ENCODE measurements around the gene TTBK2. TPM values are rescaled to one million over a fixed set of nuclear protein-coding genes. Genes with fewer than 3 reads are reported as not detected.

Gene TTBK2
- total RNA-seq, 1 experiment from 2014 or later = 18.6 TPM

GRCh38 chr15:42736178-42736792 is 184.3 kb downstream of the TTBK2 start:
- Mint-ChIP-seq H3K27me3 (ENCODE audit: low read depth) (no peaks in the 10 kb centered on the region), H3K4me1 (peaks cover 3% of the 10 kb centered on the region; the same call in 1 of the 2 replicates), H3K4me3 (peak overlapping the region; percentile 72), H3K9me3 (no peaks in the 10 kb centered on the region), H3K27ac (no peak overlapping the region), H3K36me3 (peaks cover 22% of the 10 kb centered on the region)
- POLR2A ChIA-PET = interaction anchor here (0.5 kb wide), 1 partner anchor 177 kb away, joined by 3 read pairs; no protein-coding TSS in a partner anchor
- ATAC-seq (peak; percentile 19), DNase-seq (ENCODE audit: low spot score) (no peak)
- CTCF ChIA-PET = interaction anchor here (1.1 to 4.0 kb wide), 5 partner anchors 13 to 468 kb away, joined by 3 to 26 read pairs (median 3); no protein-coding TSS in a partner anchor
- no peak for TF ChIP-seq ZNF396 (CRISPR knock-in tag; IDR thresholded peaks at IDR 0.05; ENCODE audit: borderline replicate concordance)
- no peak for TF ChIP-seq NR2C2 (CRISPR knock-in tag; IDR thresholded peaks at IDR 0.05)

GRCh38 chr15:42735382-42736165 is 185.0 kb downstream of the TTBK2 start:
- Mint-ChIP-seq H3K9me3 (no peaks in the 10 kb centered on the region), H3K4me3 (peak overlapping the region; percentile 72), H3K4me1 (peaks cover 3% of the 10 kb centered on the region; the same call in 1 of the 2 replicates), H3K36me3 (peaks cover 28% of the 10 kb centered on the region), H3K27ac (no peak overlapping the region), H3K27me3 (ENCODE audit: low read depth) (no peaks in the 10 kb centered on the region)
- CTCF ChIA-PET = interaction anchor here (1.1 to 4.0 kb wide), 5 partner anchors 13 to 192 kb away, joined by 3 to 26 read pairs (median 3); no protein-coding TSS in a partner anchor
- DNase-seq (ENCODE audit: low spot score) (no peak), ATAC-seq (no peak)
- POLR2A ChIA-PET = no interaction called here
- TF ChIP-seq PREB (CRISPR knock-in tag; IDR thresholded peaks at IDR 0.05; ENCODE audit: borderline replicate concordance) (no peak), HMGA2 (CRISPR knock-in tag; IDR thresholded peaks at IDR 0.05) (no peak), SMAD3 (CRISPR knock-in tag; IDR thresholded peaks at IDR 0.05; ENCODE audit: borderline replicate concordance) (no peak), CTCF (IDR thresholded peaks at IDR 0.05) (no peak), ERG (CRISPR knock-in tag; IDR thresholded peaks at IDR 0.05) (no peak), ATF3 (CRISPR knock-in tag; conservative IDR thresholded peaks at IDR 0.05) (no peak), IRF1 (CRISPR knock-in tag; IDR thresholded peaks at IDR 0.05) (no peak), E2F1 (CRISPR knock-in tag; IDR thresholded peaks at IDR 0.05) (no peak), IRF2 (CRISPR knock-in tag; IDR thresholded peaks at IDR 0.05; ENCODE audit: borderline replicate concordance, low read depth) (no peak), CDX4 (CRISPR knock-in tag; IDR thresholded peaks at IDR 0.05; ENCODE audit: borderline replicate concordance) (no peak), ZNF671 (CRISPR knock-in tag; IDR thresholded peaks at IDR 0.05) (no peak), FOXP4 (CRISPR knock-in tag; IDR thresholded peaks at IDR 0.05) (no peak), ZBTB21 (CRISPR knock-in tag; IDR thresholded peaks at IDR 0.05; ENCODE audit: borderline replicate concordance) (no peak), CREB1 (CRISPR knock-in tag; IDR thresholded peaks at IDR 0.05) (no peak), OVOL2 (CRISPR knock-in tag; IDR thresholded peaks at IDR 0.05; ENCODE audit: borderline replicate concordance) (no peak), NFYB (CRISPR knock-in tag; conservative IDR thresholded peaks at IDR 0.05; ENCODE audit: low read depth) (no peak), ZNF423 (CRISPR knock-in tag; IDR thresholded peaks at IDR 0.05) (no peak)

Data from WTC11 (cell line).